Measurements from ENCODE around the gene MLYCD.

- TF ChIP-seq CTCF (IDR thresholded peaks at IDR 0.05 in 2 of 3, conservative IDR thresholded peaks at IDR 0.05 in 1 of 3; ENCODE audit: control insufficient read depth in 2 of 3, extremely low read depth in 1 of 3, insufficient read depth in 1 of 3, low read depth in 3 of 3, low read length in 3 of 3) = no peak
- no peak for TF ChIP-seq SMAD1 (IDR thresholded peaks at IDR 0.05; ENCODE audit: low read depth, partially characterized antibody)
- no peak for TF ChIP-seq NRF1 (conservative IDR thresholded peaks at IDR 0.05; ENCODE audit: low read depth, low read length)
- no peak for TF ChIP-seq NR2C2 (IDR thresholded peaks at IDR 0.05; ENCODE audit: borderline replicate concordance, control insufficient read depth, insufficient read length, low read depth)
- no peak for TF ChIP-seq POLR2AphosphoS5 (IDR thresholded peaks at IDR 0.05; ENCODE audit: low read length)
- TF ChIP-seq CBX5 (IDR thresholded peaks at IDR 0.05; ENCODE audit: low read depth) = no peak
- no peak for TF ChIP-seq FOXM1 (IDR thresholded peaks at IDR 0.05; ENCODE audit: low read depth, low read length)
- no peak for TF ChIP-seq ZNF24 (IDR thresholded peaks at IDR 0.05)
- no peak for TF ChIP-seq EP300 (IDR thresholded peaks at IDR 0.05; ENCODE audit: borderline replicate concordance in 1 of 2, control insufficient read depth in 1 of 2, low read depth in 2 of 2, low read length in 2 of 2)
- TF ChIP-seq, protein P1, sequence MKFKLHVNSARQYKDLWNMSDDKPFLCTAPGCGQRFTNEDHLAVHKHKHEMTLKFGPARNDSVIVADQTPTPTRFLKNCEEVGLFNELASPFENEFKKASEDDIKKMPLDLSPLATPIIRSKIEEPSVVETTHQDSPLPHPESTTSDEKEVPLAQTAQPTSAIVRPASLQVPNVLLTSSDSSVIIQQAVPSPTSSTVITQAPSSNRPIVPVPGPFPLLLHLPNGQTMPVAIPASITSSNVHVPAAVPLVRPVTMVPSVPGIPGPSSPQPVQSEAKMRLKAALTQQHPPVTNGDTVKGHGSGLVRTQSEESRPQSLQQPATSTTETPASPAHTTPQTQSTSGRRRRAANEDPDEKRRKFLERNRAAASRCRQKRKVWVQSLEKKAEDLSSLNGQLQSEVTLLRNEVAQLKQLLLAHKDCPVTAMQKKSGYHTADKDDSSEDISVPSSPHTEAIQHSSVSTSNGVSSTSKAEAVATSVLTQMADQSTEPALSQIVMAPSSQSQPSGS (IDR thresholded peaks at IDR 0.05; ENCODE audit: low read length) = no peak
- TF ChIP-seq EZH2 (IDR thresholded peaks at IDR 0.05; ENCODE audit: borderline replicate concordance, control insufficient read depth, low read depth, low read length) = no peak
- no peak for TF ChIP-seq JUND (IDR thresholded peaks at IDR 0.05; ENCODE audit: low read depth, low read length)
- TF ChIP-seq E2F4 (IDR thresholded peaks at IDR 0.05; ENCODE audit: low read depth, low read length) = no peak
Observed at GRCh38 chr16:83851473-83851872, 47.4 kb upstream of the MLYCD start.

All from GM12878 (cell line).